Superior temporal gyrus (tissue), 1 donor: ENCODE data around the gene AGL.
"Not testable (repeated sequence)": the region's sequence is repeated elsewhere in the genome, so short reads cannot be mapped to it uniquely, and the experiment has no call there.

ENCODE experiments used
- DNase-seq: peaks from one replicate; pipeline ENCODE4 v3.0.0-alpha.2; 2016; ENCODE audit errors: extremely low spot score

Gene AGL

DNA sequence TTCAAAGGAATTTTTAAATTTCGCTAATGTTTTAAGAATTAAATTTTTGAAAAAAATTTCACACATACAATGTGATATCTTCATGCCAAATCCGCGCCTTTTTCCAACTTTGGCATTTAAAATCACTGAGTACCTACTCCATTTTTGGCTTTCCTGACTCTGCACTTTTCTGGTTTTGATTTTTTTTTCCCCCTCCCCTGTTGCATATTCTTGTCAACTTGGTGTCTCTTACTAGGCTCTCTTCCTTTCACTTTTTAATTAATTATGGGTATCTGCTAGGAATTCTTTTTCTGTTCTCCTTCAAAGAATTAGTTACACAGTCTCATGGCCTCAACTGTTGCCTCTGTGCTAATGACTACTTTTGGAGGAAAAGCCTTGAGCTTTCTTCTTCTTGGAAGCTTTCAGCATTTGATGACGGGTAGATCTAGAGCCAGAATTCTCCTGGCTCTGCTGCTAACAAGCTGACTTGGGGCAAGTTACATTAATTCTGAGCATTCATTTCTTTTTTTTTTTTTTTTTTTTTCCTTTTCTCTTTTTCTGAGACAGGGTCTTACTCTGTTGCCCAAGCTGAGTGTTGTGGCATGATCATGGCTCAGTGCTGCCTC lies 1.8 kb downstream of the AGL start:
- no peak for DNase-seq

DNA sequence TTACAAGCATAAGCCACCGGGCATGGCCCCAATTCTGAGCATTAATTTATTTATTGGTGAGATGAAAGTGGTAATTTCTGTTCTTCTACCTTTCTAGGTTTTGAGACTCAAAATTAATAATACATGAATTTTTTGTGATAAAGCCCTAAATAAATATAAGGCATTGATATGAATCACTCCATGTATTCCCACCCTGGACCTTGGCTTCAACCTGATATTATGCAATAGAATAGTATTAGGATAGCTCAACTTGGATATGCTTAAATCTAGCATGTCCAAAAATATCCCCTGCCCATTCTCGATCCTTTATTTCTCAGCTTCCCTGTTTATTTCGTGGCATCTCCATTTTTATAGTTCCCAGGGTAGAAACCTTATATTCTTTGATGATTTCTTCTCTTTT lies 2.5 kb downstream of the AGL start:
- no peak for DNase-seq

DNA sequence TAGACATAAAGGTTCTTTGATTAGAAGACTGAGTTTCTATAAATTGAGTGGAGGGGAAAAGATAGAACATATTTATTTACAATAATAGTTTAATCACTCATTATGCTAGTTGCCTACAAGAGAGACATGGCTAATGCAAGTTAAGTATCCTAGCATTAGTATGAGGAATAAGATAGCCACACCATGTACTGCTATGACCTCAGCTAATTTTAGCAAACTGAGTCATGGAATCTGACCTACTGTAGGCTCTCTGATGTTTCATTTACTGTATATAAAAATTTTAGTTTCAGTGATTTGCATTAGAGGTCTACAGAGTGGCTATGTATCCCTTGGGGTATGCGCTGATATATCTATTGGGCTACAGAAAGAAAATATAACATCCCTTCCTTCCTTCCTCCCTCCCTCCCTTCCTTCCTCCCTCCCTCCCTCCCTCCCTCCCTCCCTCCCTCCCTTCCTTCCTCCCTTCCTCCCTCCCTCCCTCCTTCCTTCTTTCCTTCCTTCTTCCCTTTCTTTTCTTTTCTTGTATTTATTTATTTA lies 5.8 kb downstream of the AGL start:
- DNase-seq: no peak

DNA sequence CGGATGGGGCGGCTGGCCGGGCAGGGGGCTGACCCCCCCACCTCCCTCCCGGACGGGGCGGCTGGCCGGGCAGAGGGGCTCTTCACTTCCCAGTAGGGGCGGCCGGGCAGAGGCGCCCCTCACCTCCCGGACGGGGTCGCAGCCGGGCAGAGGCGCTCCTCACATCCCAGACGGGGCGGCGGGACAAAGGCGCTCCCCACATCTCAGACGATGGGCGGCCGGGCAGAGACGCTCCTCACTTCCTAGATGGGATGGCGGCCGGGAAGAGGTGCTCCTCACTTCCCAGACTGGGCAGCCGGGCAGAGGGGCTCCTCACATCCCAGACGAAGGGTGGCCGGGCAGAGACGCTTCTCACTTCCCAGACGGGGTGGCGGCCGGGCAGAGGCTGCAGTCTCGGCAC lies 6.9 kb downstream of the AGL start:
- not testable (repeated sequence) for DNase-seq

DNA sequence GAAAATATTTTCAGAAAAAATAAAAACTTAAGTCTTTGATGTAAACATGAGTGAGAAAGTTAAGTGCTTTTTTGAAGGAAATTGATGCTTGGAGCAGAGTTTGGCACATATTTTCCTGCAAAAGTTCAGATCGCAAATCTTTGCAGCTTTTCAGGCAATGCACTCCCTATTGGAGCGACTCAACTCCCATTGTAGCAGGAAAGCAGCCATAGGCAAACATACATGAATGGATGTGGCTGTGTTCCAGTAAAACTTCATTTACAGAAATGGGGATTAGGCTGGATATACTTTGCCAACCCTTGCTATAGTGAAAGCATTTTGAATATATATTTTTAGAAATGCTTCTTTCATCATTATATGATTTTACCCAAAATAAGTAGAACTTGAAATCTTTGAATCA lies 8.1 kb downstream of the AGL start:
- DNase-seq: no peak

DNA sequence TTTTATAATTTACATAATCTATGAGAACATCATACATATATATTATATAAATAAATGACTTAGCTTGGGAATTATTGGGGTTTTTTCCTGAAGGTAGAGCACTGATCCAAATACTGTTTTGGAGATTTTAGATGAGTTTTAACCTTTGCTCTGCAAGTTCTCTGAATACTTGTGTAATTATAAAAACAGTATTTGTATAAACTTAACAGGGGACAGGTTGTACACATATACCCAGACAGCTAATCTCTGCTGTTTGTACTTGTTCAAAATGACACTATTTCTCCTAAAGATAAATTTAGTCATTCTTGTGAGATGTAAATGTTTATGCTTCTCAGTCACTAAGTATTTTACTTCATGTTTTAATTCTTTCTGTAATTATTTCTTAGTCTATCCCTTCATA lies 8.7 kb downstream of the AGL start:
- DNase-seq: no peak

DNA sequence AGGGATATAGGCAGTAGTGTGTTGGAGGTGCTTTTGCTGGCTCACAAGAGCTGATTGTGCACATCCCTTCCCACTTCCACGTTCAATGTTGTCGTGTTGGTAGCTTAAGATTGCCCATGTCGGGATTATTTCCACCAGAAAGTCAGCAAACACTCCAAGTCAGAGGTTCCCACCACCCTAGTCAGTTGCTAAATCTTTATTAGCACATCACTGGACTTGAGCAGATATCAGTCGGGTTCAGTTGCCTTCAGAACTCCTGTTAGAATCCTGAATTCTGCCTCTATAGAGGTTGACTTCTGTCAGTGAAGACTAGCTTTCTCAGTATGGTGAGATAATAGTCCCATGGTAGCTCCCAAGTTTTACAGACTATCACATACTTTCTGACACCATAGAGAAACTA lies 10.5 kb downstream of the AGL start:
- DNase-seq: no peak

DNA sequence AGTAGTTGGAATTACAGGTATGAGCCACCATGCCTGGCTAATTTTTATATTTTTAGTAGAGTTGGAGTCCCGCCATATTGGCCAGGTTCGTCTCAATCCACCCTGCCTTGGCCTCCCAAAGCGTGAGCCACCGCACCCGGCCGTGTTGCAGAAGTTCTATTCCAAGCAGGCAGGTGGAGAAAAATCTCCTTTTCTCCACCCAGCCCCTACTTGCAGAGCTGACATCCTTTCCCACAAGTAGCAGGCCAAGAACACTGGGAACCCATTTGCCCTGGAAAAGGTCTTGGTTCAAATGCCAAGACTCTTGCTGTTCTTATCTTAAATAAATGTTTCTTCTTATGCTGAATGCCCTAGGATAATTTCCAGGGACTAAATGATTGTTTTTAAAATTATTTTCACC lies 17.5 kb downstream of the AGL start:
- no peak for DNase-seq

DNA sequence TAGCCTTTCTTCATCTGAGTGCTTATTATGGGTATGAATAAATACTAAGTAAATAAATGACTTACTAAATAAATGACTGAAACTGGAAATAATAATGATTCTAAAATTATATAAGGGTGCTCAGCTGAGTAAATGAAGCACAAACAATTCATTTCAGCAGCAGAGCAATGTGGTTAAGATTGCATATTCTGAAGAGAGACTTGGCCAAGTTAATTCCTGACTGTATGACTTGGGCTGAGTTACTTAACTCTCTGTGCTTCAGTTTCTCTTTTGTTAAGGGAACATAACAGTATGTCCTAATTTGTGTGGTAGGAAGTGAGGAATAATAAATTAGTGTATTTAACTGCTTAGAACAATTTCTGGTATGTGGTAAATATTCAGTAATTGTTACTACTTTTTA lies 19.1 kb downstream of the AGL start:
- DNase-seq: no peak

DNA sequence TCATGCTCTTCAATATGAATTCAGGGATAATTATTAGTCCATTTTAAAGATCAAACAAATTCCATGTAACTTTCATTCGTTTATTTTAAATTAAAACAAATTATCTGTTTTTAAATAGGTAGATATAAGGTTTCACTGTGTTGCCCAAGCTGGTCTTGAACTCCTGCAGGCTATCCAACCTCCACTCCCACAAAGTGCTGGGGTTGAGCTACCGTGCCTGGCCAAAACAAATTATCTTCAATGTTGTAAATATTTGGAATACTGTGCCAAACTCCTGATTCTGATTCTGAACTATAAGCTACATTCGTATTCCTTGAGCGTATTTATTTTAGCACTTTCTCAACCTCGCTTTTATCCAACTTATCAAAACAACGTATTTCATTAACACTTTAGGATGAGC lies 19.6 kb downstream of the AGL start:
- no peak for DNase-seq

DNA sequence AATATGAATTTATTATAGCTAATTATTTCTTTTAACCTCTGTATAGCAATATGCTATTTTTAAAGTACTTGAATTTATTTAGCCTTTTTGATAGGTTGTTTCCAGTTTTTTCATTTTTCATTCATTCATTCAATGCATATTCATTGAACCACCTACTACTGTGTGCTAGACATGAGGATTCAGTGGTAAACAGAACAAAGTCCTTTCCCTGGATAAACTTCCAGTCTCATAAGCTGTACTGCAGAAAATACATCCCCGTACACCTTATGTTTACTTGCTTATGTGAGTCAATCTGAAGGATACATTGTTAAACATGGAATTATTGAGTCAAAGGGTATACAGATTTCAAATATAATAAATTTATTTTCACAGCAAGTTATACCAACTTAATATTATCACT lies 21.9 kb downstream of the AGL start:
- no peak for DNase-seq

DNA sequence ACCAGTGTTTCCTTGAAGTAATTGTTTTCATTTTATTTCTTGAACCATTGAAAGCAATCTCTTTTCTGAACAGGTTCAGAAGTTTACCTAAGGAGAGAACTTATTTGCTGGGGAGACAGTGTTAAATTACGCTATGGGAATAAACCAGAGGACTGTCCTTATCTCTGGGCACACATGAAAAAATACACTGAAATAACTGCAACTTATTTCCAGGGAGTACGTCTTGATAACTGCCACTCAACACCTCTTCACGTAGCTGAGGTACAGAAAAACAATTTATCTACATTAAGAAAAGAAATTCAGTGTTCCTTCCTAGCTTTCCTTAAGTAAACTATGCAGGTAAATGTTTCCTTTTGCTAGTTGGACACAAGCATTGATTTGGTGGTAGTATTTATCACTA lies 27.4 kb downstream of the AGL start:
- DNase-seq: no peak

DNA sequence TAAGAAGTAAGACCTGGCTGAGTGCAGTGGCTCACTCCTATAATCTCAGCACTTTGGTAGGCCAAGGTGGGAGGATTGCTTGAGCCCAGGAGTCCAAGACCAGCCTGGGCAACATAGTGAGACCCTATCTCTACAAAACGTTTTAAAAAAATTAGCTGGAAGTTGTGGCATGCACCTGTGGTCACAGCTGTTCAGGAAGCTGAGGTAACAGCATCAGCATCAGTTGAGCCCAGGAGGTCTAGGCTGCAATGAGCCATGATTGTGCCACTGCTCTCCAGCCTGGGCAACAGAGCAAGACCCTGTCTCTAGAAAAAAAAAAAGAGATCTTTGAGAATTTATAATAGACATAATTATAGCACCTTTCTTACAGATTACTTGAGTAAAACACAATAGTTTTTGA lies 36.0 kb downstream of the AGL start:
- no peak for DNase-seq

DNA sequence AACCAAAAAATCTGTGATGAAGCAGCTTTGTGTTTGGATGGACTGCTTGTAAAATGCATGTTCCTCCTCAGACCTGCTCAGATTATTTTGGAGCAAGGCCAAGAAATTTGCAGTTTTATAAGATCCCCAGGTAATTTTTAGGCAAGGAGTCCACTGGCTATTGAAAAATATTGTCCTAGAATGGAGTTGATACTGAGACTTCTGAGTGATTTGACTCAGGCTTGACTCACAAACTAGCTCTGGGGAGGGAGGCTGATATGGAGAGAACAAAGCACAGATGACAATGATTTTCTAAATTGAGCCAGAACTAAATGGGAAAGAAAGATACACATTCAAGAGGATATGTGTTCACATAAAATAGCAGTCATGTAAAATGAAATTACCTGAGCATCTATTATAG lies 36.7 kb downstream of the AGL start:
- no peak for DNase-seq

DNA sequence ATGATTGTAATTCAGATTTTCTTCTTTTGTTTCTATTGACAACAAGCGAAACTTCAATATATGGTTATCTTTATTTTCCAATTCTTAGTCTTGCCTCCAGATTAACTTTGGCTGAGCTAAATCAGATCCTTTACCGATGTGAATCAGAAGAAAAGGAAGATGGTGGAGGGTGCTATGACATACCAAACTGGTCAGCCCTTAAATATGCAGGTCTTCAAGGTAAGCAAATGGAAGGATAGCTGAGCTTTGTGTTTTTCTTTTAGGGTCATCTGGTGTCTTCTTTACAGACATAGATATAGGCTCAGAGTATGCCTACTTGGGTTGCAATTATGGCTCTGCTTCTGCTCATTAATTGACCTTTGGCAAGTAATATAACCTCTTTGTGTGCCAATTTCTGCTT lies 37.7 kb downstream of the AGL start:
- DNase-seq: no peak

DNA sequence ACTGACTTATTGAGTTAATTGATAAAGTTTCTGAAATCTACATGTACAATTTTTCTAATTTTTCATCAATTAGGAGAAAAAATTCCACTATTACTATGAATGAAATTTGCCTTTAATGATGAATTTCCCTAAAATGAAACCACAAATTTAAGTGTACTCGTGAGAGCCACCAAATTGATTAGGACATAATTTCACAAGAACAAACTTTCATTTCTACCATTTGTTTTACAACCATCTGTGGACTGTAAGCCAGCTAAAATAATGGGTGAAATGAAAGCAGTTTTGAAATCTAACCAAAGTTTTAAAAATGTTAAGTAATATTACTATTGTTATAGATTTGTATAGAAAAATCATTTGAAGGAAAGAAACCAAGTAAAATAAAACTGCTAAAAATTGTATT lies 41.8 kb downstream of the AGL start:
- no peak for DNase-seq

DNA sequence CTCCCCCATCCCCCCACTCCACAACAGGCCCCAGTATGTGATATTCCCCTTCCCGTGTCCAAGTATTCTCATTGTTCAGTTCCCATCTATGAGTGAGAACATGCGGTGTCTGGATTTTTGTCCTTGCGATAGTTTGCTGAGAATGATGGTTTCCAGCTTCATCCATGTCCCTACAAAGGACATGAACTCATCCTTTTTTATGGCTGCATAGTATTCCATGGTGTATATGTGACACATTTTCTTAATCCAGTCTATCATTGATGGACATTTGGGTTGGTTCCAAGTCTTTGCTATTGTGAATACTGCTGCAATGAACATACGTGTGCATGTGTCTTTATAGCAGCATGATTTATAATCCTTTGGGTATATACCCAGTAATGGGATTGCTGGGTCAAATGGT lies 53.1 kb downstream of the AGL start:
- DNase-seq: not testable (repeated sequence)

DNA sequence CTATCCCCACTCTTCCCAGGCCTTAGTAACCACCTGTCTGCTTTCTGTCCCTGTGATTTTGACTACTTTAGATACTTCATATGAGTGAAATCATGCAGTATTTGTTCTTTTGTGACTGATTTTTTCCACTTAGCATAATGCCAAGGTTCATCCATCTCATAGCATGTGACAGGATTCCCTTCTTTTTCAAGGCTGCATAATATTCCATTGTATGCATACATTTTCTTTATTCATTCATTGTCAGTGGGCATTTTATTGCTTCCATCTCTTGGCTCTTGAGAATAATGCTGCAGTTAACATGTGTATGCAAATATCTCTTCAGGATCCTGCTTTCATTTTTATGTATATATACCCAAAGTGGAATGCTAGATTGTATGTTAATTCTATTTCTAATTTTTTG lies 56.4 kb downstream of the AGL start:
- DNase-seq: no peak

DNA sequence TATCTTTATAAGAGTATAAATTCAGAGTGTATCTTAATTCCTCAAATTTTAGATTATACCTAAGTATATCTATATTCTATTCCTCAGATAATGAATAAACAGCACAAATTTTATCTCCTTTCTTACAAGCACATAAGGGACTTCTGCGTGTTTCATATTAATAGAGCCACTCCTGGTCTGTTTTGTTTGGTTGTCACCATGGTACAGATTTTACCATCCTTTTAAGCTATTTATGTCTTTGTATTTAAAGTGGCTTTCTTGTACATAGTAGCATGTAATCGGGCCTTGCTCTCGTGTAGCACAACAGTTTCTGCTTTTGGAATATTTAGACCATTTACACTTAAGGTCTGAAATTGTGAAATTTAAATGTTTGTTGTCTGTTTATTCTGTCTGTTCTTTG lies 67.1 kb downstream of the AGL start:
- DNase-seq: no peak

DNA sequence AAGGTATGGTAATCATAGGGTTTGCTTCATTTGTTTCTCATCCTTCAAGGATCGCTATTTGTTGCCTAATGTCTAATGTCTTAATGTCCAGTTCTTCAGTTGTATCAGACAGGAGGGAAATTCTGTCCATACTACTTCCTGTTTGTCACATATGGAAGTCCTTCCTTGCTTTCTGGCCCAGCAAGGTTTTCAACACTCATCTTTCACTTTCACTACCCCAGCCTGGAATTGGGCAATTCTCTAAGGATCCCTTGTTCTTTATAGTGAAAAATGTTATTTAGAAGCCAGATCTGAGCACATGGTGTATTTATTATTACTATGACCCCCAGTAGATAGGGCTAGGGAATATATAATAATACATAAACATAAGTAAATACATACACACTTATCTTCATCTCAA lies 69.1 kb downstream of the AGL start:
- DNase-seq: no peak

DNA sequence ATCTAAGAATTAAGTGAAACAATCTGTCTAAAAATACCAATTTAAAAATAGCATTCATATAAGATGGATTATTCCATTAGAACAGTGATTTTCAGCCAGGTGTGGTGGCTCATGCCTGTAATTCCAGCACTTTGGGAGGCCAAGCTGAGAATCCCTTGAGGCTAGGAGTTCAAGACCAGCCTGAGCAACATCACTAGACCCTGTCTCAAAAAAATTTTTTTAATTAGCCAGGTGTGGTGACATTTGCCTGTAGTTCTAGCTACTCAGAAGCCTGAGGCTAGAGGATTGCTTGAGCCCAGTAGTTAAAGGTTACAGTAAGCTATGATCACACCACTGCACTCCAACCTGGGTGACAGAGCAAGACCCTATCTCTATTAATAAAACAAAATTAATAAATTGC lies 84.6 kb downstream of the AGL start:
- DNase-seq: no peak

DNA sequence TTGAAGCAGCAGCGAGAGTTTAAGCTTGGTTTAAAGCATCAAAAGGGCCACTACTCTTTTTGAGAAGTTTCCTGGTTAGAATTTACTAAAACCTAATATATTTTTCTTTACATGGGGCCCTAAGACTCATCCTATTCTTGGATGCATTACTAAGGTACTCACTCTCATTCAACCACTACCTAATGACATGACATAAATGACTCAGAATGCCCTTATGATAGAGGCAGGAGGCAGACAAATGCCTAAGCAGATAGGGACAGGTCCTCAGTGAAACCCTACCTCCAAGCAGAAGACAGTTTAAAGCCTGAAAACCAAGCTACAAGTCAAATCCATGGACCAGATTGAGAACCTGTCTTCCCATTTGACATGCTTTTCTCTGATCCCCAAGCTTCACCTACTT lies 85.4 kb downstream of the AGL start:
- DNase-seq: no peak

DNA sequence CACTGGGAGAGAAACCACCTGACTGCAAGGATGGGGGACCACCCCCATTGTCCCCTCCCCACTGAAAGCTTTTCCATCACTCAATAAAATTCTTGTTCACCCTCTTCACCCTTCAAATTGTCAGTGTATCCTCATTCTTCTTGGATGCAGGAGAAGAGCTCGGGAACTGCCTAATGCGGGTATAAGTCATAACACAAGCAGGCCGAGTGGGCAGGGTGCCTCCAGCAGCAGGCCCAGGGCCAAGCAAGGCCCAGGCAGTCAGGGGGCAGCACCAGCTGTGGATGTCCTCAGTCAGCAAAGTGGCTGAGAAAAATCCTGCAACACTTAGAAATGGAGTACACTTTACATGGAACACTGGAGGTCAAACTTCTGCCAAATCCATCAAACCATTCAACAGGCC lies 85.9 kb downstream of the AGL start:
- DNase-seq: no peak

DNA sequence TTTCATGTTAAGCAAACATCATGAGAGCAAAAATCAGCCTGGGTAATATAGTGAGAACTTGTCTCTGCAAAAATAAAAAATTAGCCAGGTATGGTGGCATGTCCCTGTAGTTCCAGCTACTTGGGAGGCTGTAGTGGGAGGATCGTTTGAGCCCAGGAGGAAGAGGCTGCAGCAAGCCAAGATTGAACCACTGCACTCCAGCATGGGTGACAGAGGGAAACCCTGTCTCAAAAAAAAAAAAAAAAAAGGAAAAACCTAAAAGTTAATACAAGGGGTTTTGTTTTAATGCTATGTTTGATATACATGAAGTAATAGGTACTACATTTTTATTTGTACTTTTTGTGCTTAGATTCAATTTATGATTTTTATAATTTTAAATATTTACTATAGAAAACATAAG lies 92.6 kb downstream of the AGL start:
- no peak for DNase-seq
